ENCODE measurements around the gene PRDM16. TPM values are rescaled to one million over a fixed set of nuclear protein-coding genes. Genes with fewer than 3 reads are reported as not detected.

The PRDM16 gene
- total and polyA plus RNA-seq, 2 of the 4 experiments (the other 2 are of a cell fraction), result 0.02 TPM; not detected in 1

DNA sequence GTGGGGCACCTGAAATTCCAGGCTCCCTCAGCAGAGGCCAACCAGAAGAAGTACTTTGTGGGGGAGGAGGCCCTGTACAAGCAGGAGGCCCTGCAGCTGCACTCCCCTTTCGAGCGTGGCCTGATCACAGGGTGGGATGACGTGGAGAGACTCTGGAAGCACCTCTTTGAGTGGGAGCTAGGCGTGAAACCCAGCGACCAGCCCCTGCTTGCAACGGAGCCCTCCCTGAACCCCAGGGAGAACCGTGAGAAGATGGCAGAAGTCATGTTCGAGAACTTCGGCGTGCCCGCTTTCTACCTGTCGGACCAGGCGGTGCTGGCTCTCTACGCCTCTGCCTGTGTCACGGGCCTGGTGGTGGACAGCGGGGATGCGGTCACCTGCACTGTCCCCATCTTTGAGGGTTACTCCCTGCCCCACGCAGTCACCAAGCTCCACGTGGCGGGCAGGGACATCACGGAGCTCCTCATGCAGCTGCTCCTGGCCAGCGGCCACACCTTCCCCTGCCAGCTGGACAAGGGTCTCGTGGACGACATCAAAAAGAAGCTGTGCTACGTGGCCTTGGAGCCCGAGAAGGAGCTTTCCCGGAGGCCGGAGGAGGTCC is 47.1 kb upstream of the PRDM16 start:
- no peak for DNase-seq
- 74% methylated on average over 17 of the region's 28 CpGs; no CpG with 5 or more reads in 1 of the 2 experiments for WGBS, 2 experiments (ENCODE audit: extremely low coverage in 2 of 2, insufficient read length in 1 of 2)
- in situ Hi-C loops (cut with MboI; ENCODE audit: low sequenced_read_pairs), result no loop called here

More for the DNA sequence above, 47.1 kb upstream of the PRDM16 start:
- no peak overlapping the region for H4K91ac ChIP-seq (ENCODE audit: insufficient read depth, low read depth, low read length)
- H3K56ac ChIP-seq (ENCODE audit: extremely low read depth, insufficient read depth, low read length), result no peak overlapping the region
- H3K9me3 ChIP-seq (ENCODE audit: control insufficient read depth, insufficient read depth, low read length), result peaks cover 61% of the 10 kb centered on the region
- H2BK20ac ChIP-seq (ENCODE audit: low read depth, low read length), result no peak overlapping the region
- H3K27me3 ChIP-seq (ENCODE audit: control insufficient read depth, insufficient read depth, low read length), result no peaks in the 10 kb centered on the region
- TF ChIP-seq CEBPB (IDR thresholded peaks at IDR 0.05; ENCODE audit: low read depth, low read length) (no peak), SMC3 (IDR thresholded peaks at IDR 0.05; ENCODE audit: low read depth, low read length) (no peak), NFE2L2 (IDR thresholded peaks at IDR 0.05; ENCODE audit: low read depth, low read length) (no peak), RFX5 (IDR thresholded peaks at IDR 0.05; ENCODE audit: low read depth, low read length) (no peak), MAFK (IDR thresholded peaks at IDR 0.05; ENCODE audit: low read depth, low read length) (no peak), RAD21 (IDR thresholded peaks at IDR 0.05; ENCODE audit: low read length) (no peak), FOS (IDR thresholded peaks at IDR 0.05; ENCODE audit: low read depth, low read length) (no peak), CHD1 (IDR thresholded peaks at IDR 0.05; ENCODE audit: low read depth, low read length) (no peak), POLR2A (IDR thresholded peaks at IDR 0.05; ENCODE audit: low read depth, low read length) (no peak), MXI1 (IDR thresholded peaks at IDR 0.05; ENCODE audit: borderline replicate concordance, low read depth, low read length) (no peak), BHLHE40 (IDR thresholded peaks at IDR 0.05; ENCODE audit: low read depth, low read length) (no peak), MAZ (IDR thresholded peaks at IDR 0.05; ENCODE audit: borderline replicate concordance, low read depth, low read length) (no peak), RCOR1 (IDR thresholded peaks at IDR 0.05; ENCODE audit: insufficient replicate concordance, low read length) (no peak)
- TF ChIP-seq, protein P1, sequence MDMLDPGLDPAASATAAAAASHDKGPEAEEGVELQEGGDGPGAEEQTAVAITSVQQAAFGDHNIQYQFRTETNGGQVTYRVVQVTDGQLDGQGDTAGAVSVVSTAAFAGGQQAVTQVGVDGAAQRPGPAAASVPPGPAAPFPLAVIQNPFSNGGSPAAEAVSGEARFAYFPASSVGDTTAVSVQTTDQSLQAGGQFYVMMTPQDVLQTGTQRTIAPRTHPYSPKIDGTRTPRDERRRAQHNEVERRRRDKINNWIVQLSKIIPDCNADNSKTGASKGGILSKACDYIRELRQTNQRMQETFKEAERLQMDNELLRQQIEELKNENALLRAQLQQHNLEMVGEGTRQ (IDR thresholded peaks at IDR 0.05; ENCODE audit: low read depth, low read length), result no peak
- TF ChIP-seq, protein P2, sequence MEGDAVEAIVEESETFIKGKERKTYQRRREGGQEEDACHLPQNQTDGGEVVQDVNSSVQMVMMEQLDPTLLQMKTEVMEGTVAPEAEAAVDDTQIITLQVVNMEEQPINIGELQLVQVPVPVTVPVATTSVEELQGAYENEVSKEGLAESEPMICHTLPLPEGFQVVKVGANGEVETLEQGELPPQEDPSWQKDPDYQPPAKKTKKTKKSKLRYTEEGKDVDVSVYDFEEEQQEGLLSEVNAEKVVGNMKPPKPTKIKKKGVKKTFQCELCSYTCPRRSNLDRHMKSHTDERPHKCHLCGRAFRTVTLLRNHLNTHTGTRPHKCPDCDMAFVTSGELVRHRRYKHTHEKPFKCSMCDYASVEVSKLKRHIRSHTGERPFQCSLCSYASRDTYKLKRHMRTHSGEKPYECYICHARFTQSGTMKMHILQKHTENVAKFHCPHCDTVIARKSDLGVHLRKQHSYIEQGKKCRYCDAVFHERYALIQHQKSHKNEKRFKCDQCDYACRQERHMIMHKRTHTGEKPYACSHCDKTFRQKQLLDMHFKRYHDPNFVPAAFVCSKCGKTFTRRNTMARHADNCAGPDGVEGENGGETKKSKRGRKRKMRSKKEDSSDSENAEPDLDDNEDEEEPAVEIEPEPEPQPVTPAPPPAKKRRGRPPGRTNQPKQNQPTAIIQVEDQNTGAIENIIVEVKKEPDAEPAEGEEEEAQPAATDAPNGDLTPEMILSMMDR (conservative IDR thresholded peaks at IDR 0.05; ENCODE audit: low read depth, low read length), result no peak
- TF ChIP-seq, protein P3, sequence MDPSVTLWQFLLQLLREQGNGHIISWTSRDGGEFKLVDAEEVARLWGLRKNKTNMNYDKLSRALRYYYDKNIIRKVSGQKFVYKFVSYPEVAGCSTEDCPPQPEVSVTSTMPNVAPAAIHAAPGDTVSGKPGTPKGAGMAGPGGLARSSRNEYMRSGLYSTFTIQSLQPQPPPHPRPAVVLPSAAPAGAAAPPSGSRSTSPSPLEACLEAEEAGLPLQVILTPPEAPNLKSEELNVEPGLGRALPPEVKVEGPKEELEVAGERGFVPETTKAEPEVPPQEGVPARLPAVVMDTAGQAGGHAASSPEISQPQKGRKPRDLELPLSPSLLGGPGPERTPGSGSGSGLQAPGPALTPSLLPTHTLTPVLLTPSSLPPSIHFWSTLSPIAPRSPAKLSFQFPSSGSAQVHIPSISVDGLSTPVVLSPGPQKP (IDR thresholded peaks at IDR 0.05; ENCODE audit: borderline replicate concordance, low read depth, low read length), result no peak
- no peak for ATAC-seq (ENCODE audit: low read depth)
- no peak overlapping the region for H2BK15ac ChIP-seq (ENCODE audit: low read depth, low read length)
- H3K4me1 ChIP-seq (ENCODE audit: control insufficient read depth, insufficient read depth, low read length), result no peaks in the 10 kb centered on the region
- no peak overlapping the region for H4K8ac ChIP-seq (ENCODE audit: low read depth in 2 of 2, low read length in 2 of 2)
- no peak overlapping the region for H2BK5ac ChIP-seq (ENCODE audit: low read depth, low read length, poor library complexity, severe bottlenecking)
- H3K4ac ChIP-seq (ENCODE audit: low read depth, low read length), result no peak overlapping the region
- dilution Hi-C loops (cut with HindIII; ENCODE audit: low sequenced_read_pairs, unreplicated experiment), result no loop called here
- H3K36me3 ChIP-seq (ENCODE audit: control insufficient read depth, insufficient read depth, low read length), result no peaks in the 10 kb centered on the region
- POLR2A ChIA-PET (ENCODE audit: unreplicated experiment), result no interaction called here
- no peak overlapping the region for H3K4me2 ChIP-seq (ENCODE audit: low read depth, low read length)
- no peak overlapping the region for H3K14ac ChIP-seq (replicated peaks; ENCODE audit: low read depth, low read length)
- CTCF ChIA-PET, result no interaction called here
- no peak overlapping the region for H2BK120ac ChIP-seq (ENCODE audit: low read depth, low read length)
- intact Hi-C loops (cut with micrococcal nuclease), result no loop called here
- no peak overlapping the region for H3K27ac ChIP-seq (ENCODE audit: insufficient read depth, low read length)
- H3K23ac ChIP-seq (ENCODE audit: low read depth, low read length), result no peak overlapping the region
- H3K4me3 ChIP-seq (ENCODE audit: insufficient read depth, low read depth, low read length), result no peak overlapping the region
- H2AFZ ChIP-seq (replicated peaks; ENCODE audit: low read length, poor library complexity), result no peak overlapping the region
- H4K5ac ChIP-seq (ENCODE audit: low read depth, low read length), result no peak overlapping the region
- H4K20me1 ChIP-seq (ENCODE audit: insufficient read depth, low read length), result no peaks in the 10 kb centered on the region
- no peaks in the 10 kb centered on the region for H3K9me1 ChIP-seq (ENCODE audit: insufficient read depth, low read length)
- BruUV-seq (replicated peaks), result no TSS peak
- no peak overlapping the region for H3K18ac ChIP-seq (ENCODE audit: low read depth, low read length)
- no peak overlapping the region for H2AK9ac ChIP-seq (replicated peaks; ENCODE audit: low read depth, low read length, poor library complexity)
- no peak overlapping the region for H3K9ac ChIP-seq (ENCODE audit: low read depth, low read length)
- H3K79me1 ChIP-seq (ENCODE audit: low read depth in 1 of 2, low read length in 2 of 2), result no peaks in the 10 kb centered on the region
- no peak overlapping the region for H2AK5ac ChIP-seq (ENCODE audit: low read depth, low read length)
